Measurements from ENCODE around the gene ADAM8.
"Not testable (repeated sequence)": the region's sequence is repeated elsewhere in the genome, so short reads cannot be mapped to it uniquely, and the experiment has no call there.

The ADAM8 gene

GRCh38 chr10:133234796-133235195, 41.9 kb downstream of the ADAM8 start:
- in situ Hi-C loops (cut with MboI; ENCODE audit: low sequenced_read_pairs), result not testable (repeated sequence)

GRCh38 chr10:133231946-133232574, 44.6 kb downstream of the ADAM8 start:
- in situ Hi-C loops (cut with MboI; ENCODE audit: low sequenced_read_pairs), result no loop called here

- in situ Hi-C loops (cut with MboI; ENCODE audit: low sequenced_read_pairs), result no loop called here
Measured at GRCh38 chr10:133231244-133231945, 45.3 kb downstream of the ADAM8 start.

DNA sequence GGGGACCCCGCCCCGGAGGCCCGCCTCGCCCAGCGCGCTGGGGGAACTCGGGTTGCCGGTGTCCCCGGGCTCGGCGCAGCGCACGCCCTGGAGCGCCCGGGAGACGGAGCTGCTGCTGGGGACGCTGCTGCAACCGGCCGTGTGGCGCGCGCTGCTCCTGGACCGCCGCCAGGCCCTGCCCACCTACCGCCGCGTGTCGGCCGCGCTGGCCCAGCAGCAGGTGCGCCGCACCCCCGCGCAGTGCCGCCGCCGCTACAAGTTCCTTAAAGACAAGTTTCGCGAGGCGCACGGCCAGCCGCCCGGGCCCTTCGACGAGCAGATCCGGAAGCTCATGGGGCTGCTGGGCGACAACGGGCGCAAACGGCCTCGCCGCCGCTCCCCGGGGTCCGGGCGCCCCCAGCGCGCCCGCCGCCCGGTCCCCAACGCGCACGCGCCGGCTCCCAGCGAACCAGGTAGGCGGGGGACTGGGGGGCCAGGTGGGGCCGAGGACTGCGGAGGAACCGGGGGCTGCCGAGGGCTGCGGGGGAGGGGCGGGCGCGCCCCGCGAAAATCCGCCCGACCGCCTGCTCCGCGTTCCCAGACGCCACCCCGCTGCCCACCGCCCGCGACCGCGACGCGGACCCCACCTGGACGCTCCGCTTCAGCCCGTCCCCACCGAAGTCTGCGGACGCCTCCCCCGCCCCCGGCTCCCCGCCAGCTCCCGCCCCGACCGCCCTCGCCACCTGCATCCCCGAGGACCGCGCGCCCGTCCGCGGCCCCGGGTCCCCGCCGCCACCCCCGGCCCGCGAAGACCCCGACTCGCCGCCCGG, 46.1 kb downstream of the ADAM8 start:
- in situ Hi-C loops (cut with MboI; ENCODE audit: low sequenced_read_pairs), result no loop called here

GRCh38 chr10:133230044-133230361, 46.7 kb downstream of the ADAM8 start, which contains the start of gene UTF1:
Gene UTF1 (plus strand): TSS chr10:133230217. CDS start chr10:133230289, 72 bp downstream.
- in situ Hi-C loops (cut with MboI; ENCODE audit: low sequenced_read_pairs), result no loop called here

- in situ Hi-C loops (cut with MboI; ENCODE audit: low sequenced_read_pairs), result no loop called here
Measured at GRCh38 chr10:133229265-133230043, 47.2 kb downstream of the ADAM8 start.

DNA sequence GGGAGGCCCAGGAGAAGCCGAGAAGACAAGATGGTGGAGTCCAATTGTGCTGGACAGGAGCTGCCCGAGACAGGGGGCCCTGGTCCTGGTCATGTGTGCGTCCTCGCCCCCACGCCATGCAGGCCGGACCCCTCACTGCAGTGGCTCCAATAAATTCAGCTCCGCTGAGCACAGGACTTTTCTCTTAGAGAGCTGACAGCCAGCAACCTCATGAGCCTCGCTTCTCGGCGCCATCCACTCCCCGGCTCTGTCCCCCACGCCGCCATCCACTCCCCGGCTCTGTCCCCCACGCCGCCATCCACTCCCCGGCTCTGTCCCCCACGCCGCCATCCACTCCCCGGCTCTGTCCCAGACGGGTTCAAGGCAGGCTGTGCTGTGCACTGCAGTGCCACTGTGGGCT, 49.4 kb downstream of the ADAM8 start:
- in situ Hi-C loops (cut with MboI; ENCODE audit: low sequenced_read_pairs), result no loop called here

DNA sequence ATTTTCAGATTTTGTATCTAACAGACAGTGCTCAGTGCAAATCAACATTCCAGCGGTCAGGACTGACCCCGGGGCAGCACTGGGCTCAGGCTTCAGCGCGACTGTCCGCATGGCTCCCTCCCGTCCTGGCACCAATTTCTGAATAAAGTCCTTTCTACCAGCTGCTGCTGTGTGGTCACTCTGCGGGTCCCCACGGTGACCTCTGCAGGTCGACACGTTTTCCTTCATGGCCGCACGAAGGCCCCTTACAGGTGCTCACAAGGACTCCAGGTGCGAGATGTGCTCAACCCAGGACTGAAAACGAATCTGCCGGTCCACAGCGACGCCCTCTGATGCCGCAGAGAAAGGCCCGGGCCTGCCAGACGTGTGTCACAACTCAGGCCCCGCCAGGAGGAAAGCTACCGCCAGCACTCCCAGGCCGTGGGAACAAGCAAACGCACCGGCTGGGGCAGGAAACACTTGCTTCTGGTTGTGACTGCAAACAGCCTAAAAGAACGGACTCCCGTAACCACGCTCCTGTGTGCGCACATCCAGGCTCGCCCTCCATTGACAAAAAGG, 50.3 kb downstream of the ADAM8 start:
- in situ Hi-C loops (cut with MboI; ENCODE audit: low sequenced_read_pairs), result no loop called here

GRCh38 chr10:133225707-133226191, 50.9 kb downstream of the ADAM8 start:
- in situ Hi-C loops (cut with MboI; ENCODE audit: low sequenced_read_pairs), result no loop called here

GRCh38 chr10:133224756-133225372, 51.8 kb downstream of the ADAM8 start:
- in situ Hi-C loops (cut with MboI; ENCODE audit: low sequenced_read_pairs), result no loop called here

DNA sequence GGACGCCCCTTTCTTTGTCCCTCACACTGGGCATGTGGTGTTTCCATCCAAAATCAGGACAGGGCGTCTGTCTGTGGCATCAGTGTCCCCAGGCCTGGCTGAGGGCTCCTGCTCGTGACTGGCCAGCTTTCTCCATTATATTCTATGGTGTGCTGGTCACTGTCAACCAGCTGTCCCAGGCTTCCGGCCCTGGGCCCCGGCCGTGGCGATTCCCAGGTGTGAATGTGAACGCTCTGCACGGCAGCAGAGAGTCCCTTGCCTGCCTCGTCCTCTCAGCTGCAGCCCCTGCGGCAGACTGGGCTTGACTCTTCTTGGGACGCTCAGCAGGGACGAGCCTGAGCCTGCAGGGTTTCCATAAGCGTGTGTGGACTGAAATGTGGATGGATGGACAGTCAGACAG, 52.6 kb downstream of the ADAM8 start:
- in situ Hi-C loops (cut with MboI; ENCODE audit: low sequenced_read_pairs), result no loop called here

DNA sequence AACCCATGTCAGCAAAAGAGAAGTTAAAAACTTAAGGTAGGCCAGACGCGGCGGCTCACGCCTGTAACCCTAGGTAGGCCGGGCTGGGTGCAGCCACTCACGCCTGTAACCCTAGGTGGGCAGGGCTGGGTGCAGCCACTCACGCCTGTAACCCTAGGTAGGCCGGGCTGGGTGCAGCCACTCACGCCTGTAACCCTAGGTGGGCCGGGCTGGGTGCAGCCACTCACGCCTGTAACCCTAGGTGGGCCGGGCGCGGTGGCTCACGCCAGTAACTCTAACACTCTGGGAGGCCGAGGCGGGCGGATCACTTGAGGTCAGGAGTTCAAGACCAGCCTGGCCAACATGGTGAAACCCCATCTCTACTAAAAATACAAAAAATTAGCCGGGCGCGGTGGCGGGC, 54.9 kb downstream of the ADAM8 start:
- in situ Hi-C loops (cut with MboI; ENCODE audit: low sequenced_read_pairs), result not testable (repeated sequence)

DNA sequence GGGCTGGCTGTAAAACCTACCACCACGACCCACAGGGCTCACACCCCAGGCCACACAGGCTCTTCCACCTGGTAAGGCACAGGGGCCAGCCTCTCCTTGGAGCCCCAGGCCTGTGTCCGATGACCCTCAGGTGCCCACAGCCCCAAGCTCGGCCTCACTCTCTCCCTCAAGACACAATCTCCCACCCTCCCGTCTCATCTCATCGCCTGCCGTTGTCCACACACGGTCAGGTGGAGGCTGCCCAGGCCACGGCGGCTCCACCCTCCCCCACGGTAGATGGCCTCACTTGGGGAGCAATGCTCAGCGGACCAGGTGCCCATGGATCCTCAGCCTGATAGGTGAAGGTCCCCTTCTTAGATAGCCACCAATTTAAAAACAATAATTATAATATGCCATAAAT, 55.3 kb downstream of the ADAM8 start:
- in situ Hi-C loops (cut with MboI; ENCODE audit: low sequenced_read_pairs), result no loop called here

- in situ Hi-C loops (cut with MboI; ENCODE audit: low sequenced_read_pairs), result no loop called here
Measured at GRCh38 chr10:133219782-133220181, 56.9 kb downstream of the ADAM8 start.

DNA sequence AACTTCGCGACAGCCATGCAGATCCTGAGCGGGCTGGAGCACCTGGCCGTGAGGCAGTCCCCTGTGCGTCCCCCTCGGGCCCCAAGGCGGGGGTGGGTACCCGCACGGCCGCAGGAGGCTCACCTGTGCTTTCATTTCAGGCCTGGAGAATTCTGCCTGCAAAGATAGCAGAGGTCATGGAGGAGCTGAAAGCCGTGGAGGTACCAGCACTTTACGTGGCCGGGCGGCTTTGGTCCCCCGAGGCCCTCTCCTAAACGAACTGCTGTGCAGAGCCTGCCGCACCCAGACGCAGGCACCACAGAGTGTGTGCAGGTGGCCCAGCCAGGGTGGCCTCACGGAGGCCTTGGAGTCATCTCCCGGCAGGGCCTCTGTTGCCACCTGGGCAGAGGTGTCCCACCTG, 57.8 kb downstream of the ADAM8 start:
- in situ Hi-C loops (cut with MboI; ENCODE audit: low sequenced_read_pairs), result no loop called here

GRCh38 chr10:133217800-133218589, 58.7 kb downstream of the ADAM8 start:
- in situ Hi-C loops (cut with MboI; ENCODE audit: low sequenced_read_pairs), result no loop called here

- in situ Hi-C loops (cut with MboI; ENCODE audit: low sequenced_read_pairs), result no loop called here
Measured at GRCh38 chr10:133216776-133217175, 59.9 kb downstream of the ADAM8 start.

GRCh38 chr10:133215586-133215985, 61.1 kb downstream of the ADAM8 start:
- in situ Hi-C loops (cut with MboI; ENCODE audit: low sequenced_read_pairs), result no loop called here

Measured in HL-60/S4 (cell line).